Pulmonary artery endothelial cell (primary cell): Measurements from ENCODE around the gene CCDC146. TPM values are rescaled to one million over a fixed set of nuclear protein-coding genes. Genes with fewer than 3 reads are reported as not detected.

Experiments
- DNase-seq: peaks from one replicate; pipeline ENCODE4 v3.0.0-alpha.2; 2011; ENCODE audit warnings: low read depth, low spot score
- total RNA-seq: library from RNA; depleted of rRNA; stranded (reverse); fragments of >200 nt; gene quantifications from 2 replicates; pipeline ENCODE4 v1.2.3, GENCODE V29; 2014

The CCDC146 gene
- total RNA-seq, 1 donor from 2014 or later = 0.86 TPM

DNA sequence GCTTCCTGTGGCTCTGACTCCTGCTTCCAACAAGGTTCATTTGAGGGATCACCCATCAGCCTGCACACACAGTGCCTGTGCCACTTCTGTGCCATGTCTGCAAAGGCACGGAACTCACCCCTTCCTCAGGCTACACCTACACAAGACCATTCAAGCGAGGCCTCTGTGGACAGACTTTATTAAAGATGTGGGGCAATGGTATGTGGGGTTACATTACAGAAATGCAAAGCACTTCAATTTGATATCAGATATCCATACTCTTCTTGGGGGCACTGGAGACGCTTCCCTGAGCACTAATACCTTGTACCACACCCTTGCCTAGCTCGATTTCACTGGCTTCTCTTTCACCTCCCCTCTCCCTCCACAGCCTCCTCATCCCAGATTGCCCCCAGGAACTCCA lies 161.6 kb downstream of the CCDC146 start:
- no peak for DNase-seq

- no peak for DNase-seq
These were observed 162.2 kb downstream of the CCDC146 start for GRCh38 chr7:77284616-77285015.

- DNase-seq = peak; percentile 19
These were observed 166.4 kb downstream of the CCDC146 start for GRCh38 chr7:77288676-77289320.

- DNase-seq = no peak
These were observed 167.0 kb downstream of the CCDC146 start for GRCh38 chr7:77289387-77289786.

DNA sequence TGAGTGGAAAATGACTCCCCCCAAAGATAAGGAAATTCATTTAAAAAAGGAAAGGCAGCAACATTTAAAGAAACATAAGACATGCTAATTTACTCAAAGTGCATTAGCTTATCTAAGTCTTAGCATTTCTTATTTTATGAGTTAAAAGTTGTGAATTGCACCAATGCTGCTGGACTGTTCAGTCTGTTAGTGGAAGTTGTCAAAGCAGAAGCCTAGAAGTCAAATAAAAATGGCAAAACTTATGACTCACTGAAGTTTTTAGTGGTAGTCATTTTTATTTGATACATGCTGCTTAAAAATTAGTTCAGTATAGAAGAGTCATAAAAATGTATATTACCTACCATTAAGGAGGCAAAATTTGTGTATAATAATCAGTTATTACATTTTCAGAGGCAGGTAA lies 168.0 kb downstream of the CCDC146 start:
- no peak for DNase-seq

- no peak for DNase-seq
These were observed 170.6 kb downstream of the CCDC146 start for GRCh38 chr7:77293046-77293445.

DNA sequence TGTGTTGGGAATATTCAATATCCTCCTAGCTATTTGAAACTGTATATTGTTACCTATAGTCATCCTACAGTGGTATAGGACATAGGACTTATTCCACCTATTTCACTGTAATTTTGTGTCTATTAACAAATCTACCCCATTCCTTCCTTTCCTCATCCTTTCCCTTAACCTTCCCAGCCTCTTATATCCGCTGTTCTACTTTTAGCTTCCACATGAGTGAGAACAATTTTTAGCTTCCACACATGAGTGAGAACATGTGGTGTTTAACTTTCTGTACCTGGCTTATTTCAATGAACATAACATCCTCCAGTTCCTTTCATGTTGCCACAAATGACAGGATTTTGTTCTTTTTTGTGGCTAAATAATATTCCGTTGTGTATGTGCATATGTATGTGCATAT lies 173.1 kb downstream of the CCDC146 start:
- DNase-seq = no peak

DNA sequence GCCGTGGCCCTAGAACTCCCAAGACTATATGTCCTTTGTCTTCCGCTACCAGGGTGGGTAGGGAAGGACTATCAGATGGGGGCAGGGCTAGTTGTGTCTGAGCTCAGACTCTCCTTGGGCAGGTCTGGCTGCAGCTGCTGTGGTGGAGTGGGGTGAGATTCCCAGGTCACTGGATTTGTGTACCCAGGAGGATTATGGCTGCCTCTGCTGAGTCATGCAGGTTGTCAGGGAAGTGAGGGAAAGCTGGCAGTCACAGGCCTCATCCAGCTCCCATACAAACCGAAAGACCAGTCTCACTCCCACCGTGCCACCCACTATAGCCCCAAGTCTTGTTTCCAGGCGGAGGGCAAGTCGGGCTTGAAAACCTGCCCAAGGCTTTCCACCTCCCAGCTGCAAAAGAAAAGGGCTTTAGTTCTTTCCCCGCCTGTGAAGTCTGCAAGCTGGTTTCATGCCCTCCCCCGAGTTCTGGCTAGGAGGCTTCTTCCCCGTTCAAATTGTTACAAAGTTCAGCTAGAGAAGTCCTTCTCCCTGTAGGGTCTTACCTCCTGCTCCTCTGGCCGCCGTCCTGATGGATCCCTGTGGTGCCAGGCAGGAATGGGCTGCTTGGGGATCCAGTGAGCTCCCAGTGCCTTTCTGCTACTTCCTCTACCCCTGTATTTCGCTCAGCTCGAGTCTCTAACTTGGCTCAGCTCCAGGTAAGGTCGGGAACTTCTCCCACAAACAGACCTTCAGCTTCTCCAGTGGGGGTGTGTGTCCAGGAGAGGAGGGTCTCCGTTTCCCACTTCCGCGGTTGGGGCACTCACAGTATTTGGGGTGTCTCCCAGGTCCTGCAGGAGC lies 184.0 kb downstream of the CCDC146 start:
- no peak for DNase-seq

GRCh38 chr7:77308792-77309191 lies 186.4 kb downstream of the CCDC146 start:
- no peak for DNase-seq

GRCh38 chr7:77309714-77310220 lies 187.4 kb downstream of the CCDC146 start:
- DNase-seq = no peak

- no peak for DNase-seq
These were observed 188.6 kb downstream of the CCDC146 start for GRCh38 chr7:77310982-77311381.

- DNase-seq = no peak
These were observed 190.7 kb downstream of the CCDC146 start for GRCh38 chr7:77313085-77313484.

DNA sequence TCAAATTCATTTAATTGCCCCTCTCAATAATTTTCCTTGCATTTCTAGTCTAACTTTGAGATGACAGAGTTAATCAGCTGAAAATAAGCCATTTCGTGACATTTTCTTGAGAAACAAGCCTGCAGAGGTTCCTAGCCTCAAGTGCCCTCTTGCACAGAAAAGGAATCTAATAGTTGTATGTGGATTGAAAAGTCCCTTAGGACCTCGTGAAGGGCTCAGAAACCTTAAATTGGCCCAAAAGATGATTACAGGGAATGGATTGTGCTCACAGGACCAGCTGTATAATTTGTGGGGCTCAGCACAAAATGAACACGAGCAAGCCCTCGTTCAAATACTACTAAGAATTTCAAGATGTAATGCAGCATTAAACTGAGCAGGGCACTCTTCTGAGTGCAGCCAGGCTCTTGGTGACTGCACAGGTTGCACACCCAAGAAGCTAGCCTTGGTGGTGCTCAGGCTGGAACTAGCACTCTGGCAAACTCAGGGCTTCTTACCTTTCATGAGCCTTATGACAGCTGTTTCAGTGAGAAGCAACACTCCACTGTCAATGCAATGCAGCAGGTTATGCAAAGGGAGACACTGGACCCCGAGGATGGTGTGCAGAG lies 191.6 kb downstream of the CCDC146 start:
- DNase-seq = no peak

DNA sequence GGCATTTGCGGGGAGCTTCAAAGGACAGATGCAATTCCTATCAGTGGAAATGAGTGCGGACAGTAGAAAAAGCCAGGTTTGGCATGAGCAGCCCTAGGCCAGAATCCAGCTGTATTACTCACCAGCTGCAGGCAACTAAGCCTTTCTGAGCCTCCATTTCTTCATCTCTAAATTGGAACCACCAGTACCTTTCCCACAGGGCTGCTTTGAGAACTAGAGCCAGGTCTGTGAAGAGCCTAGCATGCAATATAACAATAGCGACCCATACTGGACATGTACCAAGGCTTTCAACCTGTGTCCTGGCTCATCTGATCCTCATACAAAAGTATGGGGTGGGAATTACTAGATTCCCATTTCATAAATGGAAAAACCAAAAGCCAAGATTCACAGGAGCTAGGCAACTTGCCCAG lies 192.8 kb downstream of the CCDC146 start:
- no peak for DNase-seq

GRCh38 chr7:77316219-77316978 lies 194.0 kb downstream of the CCDC146 start:
- DNase-seq = no peak

- no peak for DNase-seq
These were observed 195.6 kb downstream of the CCDC146 start for GRCh38 chr7:77318019-77318418.

GRCh38 chr7:77320137-77320536 lies 197.7 kb downstream of the CCDC146 start:
- no peak for DNase-seq

- DNase-seq = no peak
These were observed 198.3 kb downstream of the CCDC146 start for GRCh38 chr7:77320714-77321113.

GRCh38 chr7:77321300-77321699 lies 198.9 kb downstream of the CCDC146 start:
- no peak for DNase-seq

DNA sequence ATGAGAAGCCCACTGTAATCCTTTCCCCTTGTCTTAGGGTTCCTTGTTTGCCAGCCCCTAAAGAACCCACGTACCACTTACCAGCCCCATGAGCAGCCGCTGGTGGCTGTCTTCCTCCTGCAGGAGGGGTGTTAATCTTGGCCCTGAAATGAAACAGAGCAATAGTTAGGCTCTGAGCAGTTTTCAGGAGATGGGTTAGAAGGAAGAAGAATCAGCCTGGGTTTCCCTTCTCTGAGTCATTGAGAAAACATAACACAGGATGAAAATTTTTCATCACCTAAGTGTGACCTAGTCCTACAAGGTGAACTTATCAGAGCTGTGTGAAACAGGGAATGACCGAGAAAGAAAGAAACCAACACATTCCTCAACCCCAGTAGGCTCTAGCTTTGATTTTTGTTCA lies 203.7 kb downstream of the CCDC146 start:
- no peak for DNase-seq

- DNase-seq = no peak
These were observed 204.9 kb downstream of the CCDC146 start for GRCh38 chr7:77327067-77327931.
